Right lobe of liver (tissue), 6 donors: Measurements from ENCODE around the gene C9orf50. TPM values are rescaled to one million over a fixed set of nuclear protein-coding genes. Genes with fewer than 3 reads are reported as not detected.

Source experiments
- ATAC-seq, 4 donors: fragments of 200-7000 bp; cut with Tn5 transposase; one replicate each; pipeline ENCODE4 v1.9.1; 2020; ENCODE audit warnings: mild to moderate bottlenecking in 4 of 4, moderate library complexity in 4 of 4
- DNase-seq, 3 donors: peaks; one replicate each; pipeline ENCODE4 v3.0.0-alpha.2; 2020
- H3K27ac ChIP-seq, 3 donors: fragments of 200-600 bp; one replicate each; pipeline ENCODE4 v1.8.0; 2022
- H3K27me3 ChIP-seq, 2 donors: fragments of 200-600 bp; one replicate each; pipeline ENCODE4 v1.8.0; 2022
- H3K36me3 ChIP-seq, 4 donors: fragments of 200-600 bp; sonication (generic) in 1 of 4; one replicate each; pipeline versions ENCODE4 v1.5.1 to v1.8.0; 2017 to 2022; ENCODE audit warnings: control low read depth in 1 of 4
- H3K4me1 ChIP-seq, 4 donors: fragments of 200-600 bp; sonication (generic) in 1 of 4; one replicate each; pipeline versions ENCODE4 v1.5.1 to v1.8.0; 2017 to 2022; ENCODE audit warnings: control low read depth in 1 of 4
- H3K4me3 ChIP-seq, 3 donors: fragments of 200-600 bp; one replicate each; pipeline ENCODE4 v1.8.0; 2022
- H3K9me3 ChIP-seq, 4 donors: fragments of 200-600 bp; sonication (generic) in 1 of 4; one replicate each; pipeline versions ENCODE4 v1.5.1 to v1.8.0; 2017 to 2022; ENCODE audit warnings: control low read depth in 1 of 4
- CTCF ChIP-seq, 4 donors: fragments of 200-600 bp in 3 of 4; fragments of 450-650 bp in 1 of 4; IDR thresholded peaks; one replicate each; pipeline versions ENCODE4 v1.5.1 to v1.8.0; 2016 to 2022; ENCODE audit warnings: antibody characterized with exemption in 4 of 4, mild to moderate bottlenecking in 2 of 4
- POLR2A ChIP-seq: fragments of 450-650 bp; IDR thresholded peaks from one replicate; pipeline ENCODE4 v1.6.1; 2017; ENCODE audit warnings: antibody characterized with exemption, mild to moderate bottlenecking
- WGBS: methylation state at CpG from one replicate; pipeline ENCODE4 v1.1.6; 2018; ENCODE audit warnings: low coverage, low lambda C conversion rate; ENCODE audit not compliant: insufficient coverage; ENCODE audit errors: missing lambda C conversion rate; 5-methylcytosine and 5-hydroxymethylcytosine counted together
- intact Hi-C, 2 donors: fragments of 100-400 bp; cut with DNase I; formaldehyde crosslinking; loops; one replicate each; pipeline versions ENCODE4 v1.11.2 to v1.14.1; 2022
- long read RNA-seq: library from polyadenylated mRNA; unstranded; transcript quantifications from one replicate; pipeline ENCODE4 v2.0.0, GENCODE V29; 2019
- total RNA-seq, 6 experiments: library from RNA; depleted of rRNA in 2 of 6; stranded (reverse); fragments of >200 nt in 2 of 6; fragmentation: NEBNext Ultra II Directional in 3 of 6; extraction: Animal tissue kit (Norgen Biotek cat#: 25700) in 3 of 6; gene quantifications; one replicate each; pipeline versions ENCODE4 v1.1.0 to v1.2.4, GENCODE V29; 2016 to 2023
- donor health status: DM: no; HTN: yes; CAD: no.
- donor health status: DM: no; HTN: no; CAD: no.
- donor health status: DM: no; HTN: no; CAD: no.
- donor health status: DM: no; HTN: yes; CAD: no.
- donor health status: DM: no; HTN: yes; CAD: no.

The C9orf50 gene
- not detected for total RNA-seq
- long read RNA-seq, result 0 reads

GRCh38 chr9:129620669-129621295 is at the start of gene C9orf50:
TSS of gene C9orf50 (minus strand) at chr9:129621101. CDS start at chr9:129620574, 527 bp downstream.
- no peak for DNase-seq
- intact Hi-C loops, result no loop called here
- H3K36me3 ChIP-seq, result no peaks in the 10 kb centered on the region

DNA sequence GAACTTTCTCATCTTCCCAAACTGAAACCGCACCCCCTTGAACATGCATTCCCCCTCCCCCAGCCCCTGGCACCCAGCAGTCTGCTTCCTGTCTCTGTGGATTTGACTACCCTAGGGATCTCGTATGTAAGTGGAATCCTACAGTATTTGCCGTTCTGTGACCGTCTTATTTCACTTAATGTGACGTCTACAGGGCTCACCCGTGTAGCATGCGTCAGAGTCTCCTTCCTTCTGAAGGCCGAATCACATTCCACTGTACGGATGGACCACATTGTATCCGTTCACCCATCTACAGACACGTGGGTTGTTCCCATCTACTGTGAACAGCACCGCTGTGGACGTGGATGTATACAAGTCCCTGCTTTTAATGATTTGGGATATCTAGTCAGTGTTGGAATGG is 49.0 kb upstream of the C9orf50 start:
- Histone ChIP-seq H3K27me3 (peaks cover 0 to 9% of the 10 kb centered on the region in 2 donors), H3K4me3 (no peak overlapping the region), H3K27ac (no peak overlapping the region), H3K4me1 (no peaks in the 10 kb centered on the region), H3K36me3 (no peaks in the 10 kb centered on the region), H3K9me3 (no peaks in the 10 kb centered on the region)
- intact Hi-C loops, result no loop called here
- DNase-seq (no peak), ATAC-seq (no peak)
- 76% methylated on average over 13 of the region's 13 CpGs for WGBS
- TF ChIP-seq CTCF (IDR thresholded peaks at IDR 0.05) (no peak), POLR2A (no peak)

More at GRCh38 chr9:129620669-129621295, at the start of gene C9orf50:
- H3K4me1 ChIP-seq, result peaks cover 0 to 13% (median 0%) of the 10 kb centered on the region in 4 donors
- 47% methylated on average over 8 of the region's 21 CpGs for WGBS
- no peaks in the 10 kb centered on the region for H3K27me3 ChIP-seq
- H3K9me3 ChIP-seq, result no peaks in the 10 kb centered on the region
- peak within 1 kb of the TSS in 1 of 3 donors; percentile 18 for H3K27ac ChIP-seq
- TF ChIP-seq POLR2A, result no peak
- TF ChIP-seq CTCF (IDR thresholded peaks at IDR 0.05), result no peak
- ATAC-seq, result peak; percentile 13 to 59 (median 28)
- H3K4me3 ChIP-seq, result peak within 1 kb of the TSS; percentile 31 to 40 (median 32)

GRCh38 chr9:129669141-129669718 is 48.3 kb upstream of the C9orf50 start:
- Histone ChIP-seq H3K4me1 (no peaks in the 10 kb centered on the region), H3K4me3 (no peak overlapping the region), H3K27ac (no peak overlapping the region), H3K36me3 (no peaks in the 10 kb centered on the region), H3K27me3 (peaks cover 0 to 9% of the 10 kb centered on the region in 2 donors), H3K9me3 (no peaks in the 10 kb centered on the region)
- no peak for ATAC-seq
- TF ChIP-seq POLR2A (no peak), CTCF (IDR thresholded peaks at IDR 0.05) (no peak)
- WGBS, result 33% methylated on average over 17 of the region's 17 CpGs
- no peak for DNase-seq
- intact Hi-C loops, result no loop called here

DNA sequence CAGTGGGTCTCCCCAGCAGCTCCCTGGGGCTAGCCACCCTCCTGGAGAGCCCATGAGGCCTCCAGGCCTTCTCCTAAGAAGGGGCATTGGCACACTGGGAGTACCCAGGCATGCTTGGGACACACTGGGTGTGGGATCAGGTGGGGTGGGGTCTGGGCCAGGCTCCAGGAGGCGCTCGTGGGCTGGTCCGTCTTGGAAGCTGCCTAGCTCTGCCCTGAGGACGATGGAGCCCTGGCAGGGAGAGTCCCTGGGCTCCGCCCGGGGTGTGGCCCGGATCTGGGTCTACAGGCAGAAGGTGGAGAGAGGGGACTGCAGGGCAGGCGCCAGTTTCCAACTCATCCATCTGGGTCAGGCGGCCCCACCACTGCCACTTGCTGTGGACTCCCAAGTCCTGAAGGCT is 46.9 kb upstream of the C9orf50 start:
- Histone ChIP-seq H3K27ac (no peak overlapping the region), H3K9me3 (no peaks in the 10 kb centered on the region), H3K36me3 (no peaks in the 10 kb centered on the region), H3K27me3 (peaks cover 0 to 9% of the 10 kb centered on the region in 2 donors), H3K4me3 (no peak overlapping the region), H3K4me1 (no peaks in the 10 kb centered on the region)
- no CpG with 5 or more reads among the region's 9 CpGs for WGBS
- ATAC-seq (peak in 1 of 4 donors; percentile 6), DNase-seq (no peak)
- intact Hi-C loops, result no loop called here
- no peak for TF ChIP-seq POLR2A
- no peak for TF ChIP-seq CTCF (IDR thresholded peaks at IDR 0.05)
